CD4-positive, alpha-beta T cell treated with Interleukin-17A for 4 hours (primary cell): ENCODE results near the gene RNF19B.

Experiments
- DNase-seq: peaks from one replicate; pipeline ENCODE4 v3.0.0-alpha.2; 2020; ENCODE audit warnings: mixed read lengths

RNF19B gene

DNA sequence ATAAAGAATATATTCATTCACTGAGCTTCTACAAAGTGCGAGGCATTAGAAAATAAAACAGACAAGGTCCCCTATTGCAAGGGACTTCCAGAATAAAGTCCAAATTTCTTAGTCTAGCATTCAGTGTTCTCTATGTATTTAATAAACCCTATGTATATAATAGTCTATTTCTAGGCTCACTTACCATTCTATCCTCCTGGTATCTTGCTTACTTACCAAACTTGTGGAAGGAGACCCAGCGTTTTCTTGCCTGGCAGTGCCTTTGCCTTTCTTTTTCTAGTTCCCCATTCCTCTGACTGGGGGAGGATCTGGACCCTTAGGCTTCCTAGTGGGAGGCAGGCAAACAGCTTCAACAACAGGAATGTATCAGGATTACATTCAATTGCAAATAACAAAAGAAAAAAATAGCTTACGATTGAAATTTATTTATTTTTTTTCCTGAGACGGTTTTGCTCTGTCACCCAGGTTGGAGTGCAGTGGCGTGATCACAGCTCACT lies 690 bp upstream of the RNF19B start:
- no peak for DNase-seq

DNA sequence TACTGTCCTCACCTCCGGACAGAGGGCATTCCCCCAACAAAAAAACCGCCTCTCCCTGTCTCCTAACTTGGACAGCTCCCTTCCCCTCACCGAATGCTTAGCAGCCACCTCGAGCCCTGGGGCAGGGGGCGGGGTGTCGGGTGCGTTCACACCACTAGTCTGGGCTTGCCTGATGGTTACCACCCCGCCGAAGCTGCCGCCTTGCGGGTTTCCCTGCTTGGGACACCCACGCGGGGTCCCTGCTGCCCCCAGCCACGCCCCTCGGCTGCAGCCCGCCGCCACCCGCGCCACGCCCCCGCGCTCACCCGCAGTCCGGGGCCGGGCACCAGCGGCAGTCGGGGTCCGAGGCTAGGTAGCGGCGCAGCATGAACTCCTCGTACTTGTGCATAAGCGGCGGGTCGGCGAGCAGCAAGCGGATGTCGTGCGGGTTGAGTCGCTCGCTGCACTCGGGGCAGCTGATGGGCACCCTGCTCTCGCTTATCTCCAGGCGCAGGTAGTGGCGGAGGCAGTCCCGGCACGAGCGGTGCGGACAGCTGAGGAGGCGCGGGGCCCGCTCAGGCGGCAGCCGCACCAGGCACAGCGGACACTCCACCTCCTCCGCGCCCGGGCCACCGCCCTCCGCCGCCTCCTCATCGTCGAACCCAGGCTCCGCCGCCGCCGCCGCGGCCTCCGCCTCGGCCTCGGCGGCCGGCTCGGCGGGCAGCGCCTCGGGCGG lies 706 bp downstream of the RNF19B start:
- peak; percentile 70 for DNase-seq

DNA sequence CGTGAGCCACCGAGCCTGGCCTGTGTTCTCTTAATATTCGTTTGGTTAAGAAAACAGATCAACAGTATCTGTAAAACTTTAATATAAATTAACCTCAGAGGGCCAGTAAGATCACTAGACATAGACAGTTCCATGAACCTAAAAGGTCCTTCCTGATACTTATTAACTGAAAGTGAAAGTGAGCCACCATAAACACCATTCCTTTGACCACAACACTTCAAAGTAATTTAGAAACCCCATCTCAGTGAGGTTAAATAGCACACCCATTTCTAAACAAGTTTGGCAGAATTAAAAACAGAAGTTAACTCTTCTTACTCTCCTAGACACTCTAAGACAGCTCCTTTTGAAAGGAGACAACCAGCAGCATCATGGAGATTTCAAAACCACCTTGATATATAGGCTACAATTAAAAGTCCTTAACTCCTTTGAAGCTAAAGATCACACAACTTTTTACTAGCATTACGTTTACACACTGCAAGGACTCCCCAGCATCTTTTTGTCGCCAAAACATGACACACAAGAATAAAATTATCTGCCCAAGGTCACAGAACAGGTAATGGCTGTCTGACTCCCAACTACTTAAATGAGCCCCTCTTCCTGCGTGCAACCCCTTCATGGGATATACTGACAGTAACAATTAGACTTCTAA lies 2.2 kb downstream of the RNF19B start:
- no peak for DNase-seq

DNA sequence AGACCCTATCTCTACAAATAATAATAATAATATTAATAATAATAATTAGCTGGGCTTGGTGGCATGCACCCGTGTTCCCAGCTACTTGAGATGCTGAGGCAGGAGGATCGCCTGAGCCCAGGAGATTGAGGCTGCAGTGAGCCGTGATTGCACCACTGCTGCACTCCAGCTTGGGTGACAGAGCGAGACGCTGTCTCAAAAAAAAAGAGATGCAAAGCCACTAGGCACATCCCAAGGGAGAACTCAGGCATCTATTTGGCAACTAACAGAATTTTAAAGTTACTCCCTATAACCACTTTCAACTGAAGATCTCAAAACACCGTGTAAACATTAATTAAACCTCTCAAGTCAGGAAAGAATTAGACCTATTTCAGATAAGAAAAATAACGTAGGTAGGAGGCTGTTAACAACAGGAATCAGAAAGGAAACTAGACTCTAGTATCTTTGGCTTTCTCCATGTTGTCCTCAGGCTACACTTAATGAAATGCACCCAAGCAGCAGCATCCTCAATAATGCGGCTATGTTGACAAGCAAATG lies 3.7 kb downstream of the RNF19B start:
- no peak for DNase-seq

DNA sequence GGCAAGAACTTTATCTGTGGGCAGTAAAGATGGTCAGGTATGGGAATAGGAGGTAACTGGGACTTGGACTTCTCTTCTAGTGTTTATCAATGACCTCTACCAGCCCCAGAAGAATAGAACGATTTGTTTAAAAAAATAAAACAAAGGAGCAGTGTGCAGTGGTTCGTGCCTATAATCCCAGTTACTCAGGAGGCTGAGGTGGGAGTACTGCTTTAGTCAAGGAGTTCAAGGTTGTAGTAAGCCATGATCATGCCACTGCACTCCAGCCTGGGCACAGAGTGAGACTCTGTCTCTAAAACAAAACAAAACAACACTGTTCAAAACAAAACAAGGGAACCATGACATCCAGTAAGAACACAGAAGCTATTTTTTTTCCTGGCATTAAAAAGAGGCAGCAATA lies 4.3 kb downstream of the RNF19B start:
- no peak for DNase-seq

DNA sequence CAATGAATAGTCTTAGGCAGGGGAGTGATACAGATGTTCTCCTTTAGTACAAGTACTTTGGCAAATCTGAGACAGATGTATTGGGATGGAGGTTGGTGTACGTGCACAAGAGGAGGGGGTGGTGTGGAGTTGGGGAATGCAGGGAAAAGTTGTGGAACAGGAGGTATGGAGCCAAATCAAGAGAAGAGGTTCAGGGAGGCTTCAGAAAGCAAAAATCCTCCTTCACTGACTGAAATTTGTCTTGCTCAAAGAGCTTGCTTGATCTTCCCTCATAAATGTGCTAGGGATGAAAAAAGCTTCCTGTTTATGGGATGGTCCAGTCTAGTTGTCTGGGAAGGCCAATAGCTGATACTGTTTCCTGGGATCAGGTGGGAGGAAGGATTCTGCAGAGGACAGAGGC lies 5.8 kb downstream of the RNF19B start:
- DNase-seq = no peak

DNA sequence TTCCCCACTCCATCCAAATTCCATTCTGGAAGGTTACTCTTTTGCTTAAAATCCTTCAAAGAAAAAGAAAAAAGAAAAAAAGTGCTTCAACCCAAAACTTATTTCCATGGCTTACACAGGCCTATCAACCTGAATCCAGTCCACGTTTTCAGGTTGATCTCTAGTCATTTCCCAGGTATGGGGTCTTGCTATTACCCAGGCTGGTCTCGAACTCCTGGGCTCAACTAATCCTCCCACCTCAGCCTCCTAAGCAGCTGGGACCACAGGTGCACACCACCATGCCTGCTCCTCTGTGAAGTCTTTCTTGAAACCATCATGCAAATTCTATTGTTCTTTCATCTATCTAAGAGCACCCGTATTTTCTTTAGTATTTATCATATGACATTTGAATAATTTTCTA lies 7.6 kb downstream of the RNF19B start:
- DNase-seq = no peak

DNA sequence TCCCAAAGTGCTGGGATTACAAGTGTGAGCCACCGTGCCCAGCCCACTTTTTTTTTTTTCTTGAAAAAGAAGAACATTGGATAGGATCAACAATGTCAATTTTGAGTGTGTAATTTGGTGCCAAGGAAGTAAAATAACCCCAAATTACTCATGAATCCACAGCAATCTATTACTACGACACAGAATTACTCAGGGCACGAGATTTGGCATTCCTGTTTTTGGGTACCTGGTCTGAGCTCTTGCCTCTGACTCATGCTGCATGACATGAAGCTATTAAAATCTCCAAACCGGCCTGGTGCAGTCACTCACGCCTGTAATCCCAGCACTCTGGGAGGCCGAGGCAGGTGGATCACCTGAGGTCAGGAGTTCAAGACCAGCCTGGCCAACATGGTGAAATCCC lies 10.4 kb downstream of the RNF19B start:
- DNase-seq = no peak

DNA sequence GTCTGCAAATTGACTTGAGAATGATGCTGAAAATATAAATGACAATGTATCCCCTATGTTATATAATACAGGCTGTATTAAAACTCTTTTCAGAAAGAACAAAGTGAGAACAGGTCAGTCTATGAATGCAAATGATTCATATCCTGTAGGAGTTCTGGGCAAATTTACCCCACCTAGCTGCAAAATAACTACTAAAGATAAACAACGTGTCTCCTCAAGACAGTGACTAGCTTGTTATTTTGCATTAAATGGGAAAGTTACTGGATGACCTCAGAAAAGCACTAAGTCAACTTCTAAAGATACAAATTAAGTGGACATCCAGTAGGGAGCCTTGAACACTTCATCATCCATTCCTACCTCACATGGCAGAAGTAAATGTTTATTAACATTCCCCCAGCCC lies 11.1 kb downstream of the RNF19B start:
- no peak for DNase-seq

DNA sequence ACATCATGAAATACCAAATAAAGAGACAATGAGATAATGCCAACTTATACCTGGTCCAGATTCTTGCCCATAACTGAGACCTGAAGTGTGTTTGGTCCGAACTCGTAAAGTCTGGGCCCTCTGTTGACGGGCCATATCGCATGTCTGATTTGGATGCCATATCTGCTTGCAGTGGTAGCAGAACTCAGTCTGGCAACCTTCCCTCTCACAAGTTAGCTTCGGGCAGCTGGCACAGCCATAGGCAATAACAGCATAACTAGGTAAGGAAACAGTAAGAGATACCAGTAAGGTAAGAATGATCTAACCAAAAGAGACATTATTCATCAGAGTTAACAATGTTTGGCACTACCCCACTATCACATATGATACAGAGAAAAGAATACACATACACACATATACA lies 15.1 kb downstream of the RNF19B start:
- no peak for DNase-seq

DNA sequence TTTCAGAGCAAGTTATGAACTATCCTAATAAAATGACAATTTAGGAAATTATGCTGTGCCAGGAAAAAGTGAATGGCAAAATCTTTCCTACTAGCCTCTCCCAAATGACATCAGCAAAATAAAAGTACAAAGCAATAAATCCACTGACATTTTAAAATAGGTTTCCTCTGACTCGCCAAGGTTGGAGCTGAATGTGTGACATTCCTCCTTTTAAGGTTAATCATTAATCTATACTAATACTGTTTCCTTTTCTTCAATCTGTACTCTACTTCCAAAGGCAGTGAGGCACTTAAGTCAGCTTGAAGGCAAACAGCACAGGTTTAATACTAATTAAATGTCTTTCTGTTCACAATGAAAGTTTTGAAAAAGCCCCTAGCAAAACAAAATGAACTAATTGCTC lies 15.7 kb downstream of the RNF19B start:
- no peak for DNase-seq

DNA sequence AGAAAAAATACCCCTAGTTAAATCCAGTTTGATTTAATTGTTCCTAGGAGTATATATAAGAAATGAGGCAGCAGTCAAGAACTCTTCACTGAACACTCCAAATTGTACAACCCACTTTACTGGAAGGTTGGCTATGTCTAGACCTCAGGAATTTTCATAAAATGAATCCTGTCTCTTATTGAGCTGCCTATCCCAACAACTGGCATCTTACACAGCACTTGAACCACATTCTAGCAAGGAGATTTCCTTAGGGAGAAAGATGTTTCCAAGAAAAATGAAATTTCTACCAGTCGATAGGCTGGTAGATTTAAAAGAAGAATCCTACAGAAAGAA lies 16.3 kb downstream of the RNF19B start:
- DNase-seq = no peak

DNA sequence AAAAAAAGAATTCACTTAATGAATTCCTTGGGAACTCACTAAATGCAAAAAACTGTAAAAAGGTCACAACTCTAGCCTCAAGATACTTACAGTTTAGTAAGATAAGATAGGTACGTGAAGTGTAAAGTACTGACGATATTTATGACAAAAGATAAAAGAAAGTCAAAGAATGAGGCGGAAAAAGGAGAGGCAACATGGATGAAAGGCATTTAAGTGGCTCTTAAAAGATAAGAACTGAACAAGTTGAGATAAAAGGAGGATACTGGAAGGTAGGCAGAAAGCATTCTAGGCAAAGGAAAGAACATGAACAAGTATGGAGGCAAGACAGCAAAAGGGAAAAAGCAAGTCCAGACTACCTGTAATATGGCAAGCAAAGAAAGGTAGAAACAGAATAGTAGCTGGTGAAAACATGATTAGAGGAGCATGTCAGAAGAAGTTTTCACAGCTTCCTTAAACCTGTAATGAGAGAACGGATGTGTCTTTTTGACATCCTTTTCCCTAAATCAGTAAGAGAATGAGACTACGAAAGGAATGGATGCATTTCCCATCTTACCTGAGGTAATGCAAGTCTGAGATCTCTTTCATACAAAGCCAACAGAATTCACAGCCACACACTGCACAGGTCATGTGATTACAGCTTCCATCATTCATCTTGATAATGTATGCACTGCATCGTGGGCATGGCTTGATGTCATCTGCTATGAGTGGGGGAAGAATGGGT lies 16.8 kb downstream of the RNF19B start:
- DNase-seq = no peak

DNA sequence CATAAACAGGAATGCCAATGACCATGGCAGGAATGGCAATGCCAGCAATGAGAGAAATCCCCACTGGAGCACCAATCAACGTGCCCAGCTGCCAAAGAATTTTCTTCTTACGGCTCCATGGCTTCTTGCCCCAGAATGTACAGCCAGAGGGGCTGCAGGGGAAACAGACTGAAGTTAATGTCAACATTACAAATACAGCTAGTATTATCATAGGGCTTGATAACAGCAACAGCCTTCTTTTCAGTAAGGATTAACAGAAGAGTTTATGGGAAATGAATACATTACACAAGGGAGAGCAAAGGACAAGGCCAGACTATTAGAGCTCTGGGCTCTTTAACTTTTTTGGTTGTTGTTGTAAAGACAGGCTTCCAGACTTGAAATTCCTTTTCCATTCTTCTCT lies 18.2 kb downstream of the RNF19B start:
- no peak for DNase-seq

DNA sequence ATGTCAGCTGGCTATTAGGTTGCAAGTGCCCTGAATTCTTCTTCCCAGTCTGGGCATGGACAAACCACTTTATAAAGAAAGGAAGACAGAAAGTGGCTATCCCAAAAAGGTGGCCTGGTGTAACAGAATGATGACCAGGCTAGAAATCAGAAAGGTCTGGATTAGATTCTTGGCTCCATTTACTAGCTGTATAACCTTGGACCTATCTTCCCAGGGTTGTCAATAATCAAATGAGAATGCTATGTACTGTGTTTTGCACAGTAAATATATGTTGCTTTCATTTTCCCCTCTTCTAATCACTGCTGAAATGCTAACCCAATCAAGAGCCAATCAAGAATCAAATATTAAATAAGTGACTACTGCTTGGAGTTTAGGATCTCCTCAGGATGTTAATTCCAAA lies 20.4 kb downstream of the RNF19B start:
- DNase-seq = no peak

DNA sequence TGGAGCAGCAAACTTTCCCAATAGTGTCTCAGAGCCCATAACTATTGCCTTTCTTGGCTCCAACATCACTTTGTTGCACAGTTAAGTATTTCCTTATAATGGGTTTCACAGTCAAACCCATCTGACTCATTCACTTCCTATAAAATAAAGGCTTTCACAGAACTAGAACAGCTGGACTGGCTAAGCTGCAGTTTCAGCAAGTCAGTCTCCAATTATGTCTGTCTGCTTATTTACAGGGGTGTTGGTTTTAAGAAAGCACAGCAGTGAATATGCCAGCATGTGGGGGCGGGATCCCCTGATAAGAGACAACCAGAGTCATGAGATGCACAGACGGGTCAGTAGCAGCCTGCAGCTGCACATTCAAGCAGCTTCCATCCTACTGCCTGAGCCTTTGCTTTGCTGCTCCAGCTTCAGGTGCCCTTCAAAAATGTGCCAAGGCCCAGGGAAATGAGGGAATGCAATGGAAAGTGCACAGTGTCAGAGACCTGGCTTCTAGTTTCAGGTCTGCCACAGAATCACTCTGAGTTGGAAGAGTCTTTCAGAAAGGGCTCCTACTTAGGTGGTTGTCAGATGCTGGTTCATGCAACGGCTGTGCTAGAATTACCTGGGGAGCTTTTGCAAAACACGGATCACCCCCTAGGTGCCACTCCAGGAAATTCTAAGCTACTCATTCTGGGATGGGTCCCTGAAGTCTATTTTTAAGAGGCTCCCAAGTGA lies 24.8 kb downstream of the RNF19B start:
- no peak for DNase-seq

DNA sequence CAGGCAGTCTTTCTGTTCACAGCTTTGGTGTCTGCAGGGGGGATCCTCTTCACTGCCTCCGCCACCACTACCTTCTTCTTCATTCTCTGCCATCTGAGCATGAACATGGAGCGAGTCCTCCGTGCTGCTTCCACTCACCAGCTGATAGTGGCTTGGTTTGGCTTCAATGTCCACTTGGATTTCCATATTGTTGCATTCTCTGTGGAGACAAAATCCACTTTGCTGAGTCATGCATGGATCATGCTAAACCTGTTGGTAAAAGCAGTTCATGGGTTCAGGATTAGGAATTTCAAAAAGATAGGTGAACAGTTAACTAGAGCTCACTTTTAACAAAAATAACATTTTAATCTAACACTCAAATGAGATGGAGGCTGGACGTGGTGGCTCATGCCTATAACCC lies 27.5 kb downstream of the RNF19B start:
- DNase-seq = no peak

DNA sequence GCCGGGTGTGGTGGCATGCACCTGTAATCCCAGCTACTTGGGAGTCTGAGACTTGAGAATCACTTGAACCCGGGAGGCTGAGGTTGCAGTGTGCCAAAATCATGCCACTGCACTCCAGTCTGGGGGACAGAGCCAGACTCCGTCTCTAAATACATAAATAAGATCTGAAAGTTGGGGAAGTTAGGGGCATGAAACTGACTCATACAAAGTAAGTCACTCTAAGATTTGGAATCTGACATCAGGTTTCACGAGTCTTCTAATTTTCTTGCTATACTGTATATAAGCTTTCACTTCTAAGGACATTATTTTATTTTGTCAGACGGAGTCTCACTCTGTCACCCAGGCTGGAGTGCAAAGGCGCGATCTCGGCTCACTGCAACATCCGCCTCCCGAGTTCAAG lies 30.1 kb downstream of the RNF19B start:
- no peak for DNase-seq

DNA sequence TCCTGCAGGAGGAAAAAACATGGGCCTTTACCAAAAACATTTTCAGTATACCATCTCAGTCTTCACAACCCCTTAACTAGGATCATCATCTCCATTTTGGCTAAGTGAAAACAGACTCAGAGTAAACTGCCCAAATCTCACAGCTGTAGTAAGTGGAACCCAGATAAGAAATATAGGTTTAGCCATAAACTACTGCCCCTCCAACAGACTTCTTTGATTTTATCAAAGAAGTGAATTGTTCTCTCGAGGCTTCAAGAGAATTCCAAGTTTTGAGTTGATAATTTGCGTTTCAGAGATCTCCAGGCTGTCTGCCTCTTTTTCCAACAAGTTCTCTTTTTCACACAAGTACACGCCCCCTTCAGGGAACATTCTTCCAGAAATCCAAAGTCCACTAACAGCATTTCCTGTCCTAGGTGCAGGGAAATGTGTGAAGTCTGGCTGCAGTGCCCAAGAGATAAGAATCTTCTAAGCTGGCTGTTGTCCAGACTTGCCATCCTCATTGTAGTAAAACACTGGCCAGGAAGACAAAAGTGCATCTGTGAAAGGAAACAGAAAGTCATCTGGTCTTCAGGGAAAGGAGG lies 30.8 kb downstream of the RNF19B start:
- DNase-seq = no peak

DNA sequence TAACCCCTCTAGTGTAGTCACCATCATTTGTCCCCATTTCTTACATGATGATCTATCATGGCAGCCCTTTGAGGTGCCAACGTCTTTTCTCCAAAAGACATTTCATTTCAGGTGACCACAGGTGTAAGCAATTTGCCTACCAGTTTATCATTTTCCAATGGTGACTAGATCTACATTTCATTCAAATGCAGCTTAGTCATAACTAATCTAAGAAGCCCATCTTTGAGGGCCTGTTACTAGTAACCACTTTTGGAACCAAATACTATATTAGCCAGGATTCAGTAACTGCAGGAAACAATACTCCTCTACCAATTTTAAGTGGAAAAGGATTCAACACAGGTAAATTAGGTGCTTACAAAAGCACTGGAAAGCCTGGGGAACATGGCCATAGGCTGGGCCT lies 32.8 kb downstream of the RNF19B start:
- DNase-seq = no peak

DNA sequence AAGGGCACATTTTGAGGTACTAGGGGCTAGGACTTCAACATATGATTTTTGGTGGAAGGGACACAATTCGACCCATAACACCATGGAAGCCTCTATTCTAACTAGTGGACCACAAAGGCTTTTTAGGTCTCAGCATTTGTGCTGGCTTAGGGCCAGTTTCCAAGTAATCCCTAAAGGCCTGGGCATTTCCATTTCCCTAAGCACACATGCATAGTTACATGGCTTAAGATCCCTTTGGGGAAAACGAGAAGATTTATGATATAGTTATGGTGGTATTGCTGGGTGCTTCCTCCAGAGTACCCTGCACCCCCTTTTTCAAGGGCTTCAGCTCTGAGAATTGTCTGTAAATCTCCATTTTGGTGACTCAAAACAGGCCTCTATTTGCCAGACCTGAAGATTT lies 35.2 kb downstream of the RNF19B start:
- DNase-seq = no peak

DNA sequence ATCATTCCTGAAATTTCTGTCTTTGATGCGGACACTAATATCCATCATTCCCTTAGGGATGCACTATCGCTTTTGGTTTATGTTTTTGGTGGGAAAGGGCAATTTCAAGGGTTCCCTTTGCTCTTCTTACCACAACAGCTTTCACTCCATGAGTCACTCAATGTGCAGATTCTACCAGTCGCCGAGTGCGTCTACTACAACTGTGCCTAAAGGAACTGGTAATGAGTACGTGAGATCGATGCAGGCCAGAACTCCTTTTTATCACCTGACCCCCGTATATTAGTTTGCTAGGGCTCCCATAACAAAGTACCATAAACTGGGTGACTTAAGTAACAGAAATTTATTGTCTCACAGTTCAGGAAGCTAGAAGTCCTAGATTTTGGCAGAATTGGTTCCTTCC lies 35.9 kb downstream of the RNF19B start:
- no peak for DNase-seq

DNA sequence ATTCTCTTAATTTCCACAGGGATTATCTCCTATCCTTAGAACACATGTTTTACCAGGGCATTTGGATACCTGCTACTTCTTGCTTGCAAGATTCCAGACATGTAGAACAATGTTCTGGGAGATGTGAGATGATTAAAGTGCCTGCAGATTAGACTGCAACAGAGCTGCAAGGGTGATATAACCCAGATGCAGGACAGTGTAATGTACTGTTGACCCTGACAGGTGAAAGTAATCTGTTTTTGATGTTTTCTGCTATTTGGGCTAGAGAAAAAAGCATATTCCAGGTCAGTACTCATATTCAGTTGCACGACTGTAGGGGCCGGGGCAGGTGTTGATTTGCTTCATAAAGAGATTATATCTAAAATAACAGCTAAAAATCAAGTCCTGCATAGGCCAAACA lies 36.3 kb downstream of the RNF19B start:
- no peak for DNase-seq
